Hepatocyte (in vitro differentiated cells): ENCODE measurements around the gene PDE4D.

Source experiments
- EZH2phosphoT487 ChIP-seq: fragments of 200-600 bp; sonication (generic); IDR thresholded peaks from one replicate; pipeline ENCODE4 v1.6.1; 2018; ENCODE audit warnings: antibody characterized with exemption, mild to moderate bottlenecking, low read depth, moderate library complexity; ENCODE audit not compliant: unreplicated experiment, severe bottlenecking
- TF ChIP-seq, protein P1 (sequence below): fragments of 200-600 bp; sonication (generic); IDR thresholded peaks from 2 replicates; pipeline ENCODE4 v1.5.1; 2016; ENCODE audit warnings: antibody characterized with exemption, mild to moderate bottlenecking; ENCODE audit not compliant: poor library complexity

DNA sequence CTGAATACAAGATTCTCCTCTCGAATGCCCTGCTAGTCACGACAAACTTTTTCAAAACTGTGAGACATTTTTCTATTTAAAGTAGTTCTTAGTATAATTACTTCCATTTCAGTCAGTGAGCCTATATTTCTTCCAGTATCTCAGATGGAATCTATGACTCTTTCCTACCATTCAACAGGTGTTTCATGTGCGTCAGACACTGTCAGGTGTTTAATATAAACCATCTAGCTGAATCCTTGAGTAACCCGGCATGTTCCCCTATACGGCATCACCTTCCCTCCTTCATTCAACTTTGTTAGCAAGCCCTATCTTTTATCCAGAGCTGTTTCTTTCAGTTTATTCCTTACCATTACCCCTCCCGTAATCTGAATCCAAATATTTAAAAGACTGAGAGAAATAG is 891.8 kb downstream of the PDE4D start:
- TF ChIP-seq EZH2phosphoT487: no peak
- TF ChIP-seq, protein P1, sequence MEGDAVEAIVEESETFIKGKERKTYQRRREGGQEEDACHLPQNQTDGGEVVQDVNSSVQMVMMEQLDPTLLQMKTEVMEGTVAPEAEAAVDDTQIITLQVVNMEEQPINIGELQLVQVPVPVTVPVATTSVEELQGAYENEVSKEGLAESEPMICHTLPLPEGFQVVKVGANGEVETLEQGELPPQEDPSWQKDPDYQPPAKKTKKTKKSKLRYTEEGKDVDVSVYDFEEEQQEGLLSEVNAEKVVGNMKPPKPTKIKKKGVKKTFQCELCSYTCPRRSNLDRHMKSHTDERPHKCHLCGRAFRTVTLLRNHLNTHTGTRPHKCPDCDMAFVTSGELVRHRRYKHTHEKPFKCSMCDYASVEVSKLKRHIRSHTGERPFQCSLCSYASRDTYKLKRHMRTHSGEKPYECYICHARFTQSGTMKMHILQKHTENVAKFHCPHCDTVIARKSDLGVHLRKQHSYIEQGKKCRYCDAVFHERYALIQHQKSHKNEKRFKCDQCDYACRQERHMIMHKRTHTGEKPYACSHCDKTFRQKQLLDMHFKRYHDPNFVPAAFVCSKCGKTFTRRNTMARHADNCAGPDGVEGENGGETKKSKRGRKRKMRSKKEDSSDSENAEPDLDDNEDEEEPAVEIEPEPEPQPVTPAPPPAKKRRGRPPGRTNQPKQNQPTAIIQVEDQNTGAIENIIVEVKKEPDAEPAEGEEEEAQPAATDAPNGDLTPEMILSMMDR: no peak
